ENCODE measurements around the gene SLC7A1. TPM values are rescaled to one million over a fixed set of nuclear protein-coding genes. Genes with fewer than 3 reads are reported as not detected.

Gene SLC7A1
- polyA plus RNA-seq, 2 of the 4 experiments (the other 2 are of a cell fraction) = 19.9 to 24.8 TPM

- 62% methylated on average over 5 of the region's 5 CpGs for WGBS (ENCODE audit: missing lambda C conversion rate)
- Histone ChIP-seq H3K4me2 (no peak overlapping the region), H3K4me1 (peaks cover 17% of the 10 kb centered on the region; the same call in 2 of the 3 replicates), H3K9me3 (no peaks in the 10 kb centered on the region), H3K27ac (no peak overlapping the region), H3K4me3 (no peak overlapping the region)
- FAIRE-seq = no peak
- ChIA-PET CTCF (no interaction called here), POLR2A (no interaction called here)
- no peak for ATAC-seq
- DNase-seq (ENCODE audit: low read depth in 1 of 2, low spot score in 1 of 2) = no peak
- TF ChIP-seq ZNF302 (CRISPR knock-in tag; IDR thresholded peaks at IDR 0.05) (no peak), E2F6 (IDR thresholded peaks at IDR 0.05; ENCODE audit: borderline replicate concordance, low read depth) (no peak), ATOH8 (CRISPR knock-in tag; IDR thresholded peaks at IDR 0.05; ENCODE audit: low read depth) (no peak), HMGXB4 (CRISPR knock-in tag; IDR thresholded peaks at IDR 0.05; ENCODE audit: borderline replicate concordance) (no peak), BCL3 (IDR thresholded peaks at IDR 0.05) (no peak), KDM5A (IDR thresholded peaks at IDR 0.05) (no peak), EP300 (IDR thresholded peaks at IDR 0.05) (no peak), CBX2 (IDR thresholded peaks at IDR 0.05; ENCODE audit: borderline replicate concordance, low read depth) (no peak), JUNB (IDR thresholded peaks at IDR 0.05) (no peak), HOXB5 (CRISPR knock-in tag; IDR thresholded peaks at IDR 0.05) (no peak), HDAC2 (IDR thresholded peaks at IDR 0.05) (no peak), FOXS1 (CRISPR knock-in tag; IDR thresholded peaks at IDR 0.05) (no peak), JUN (IDR thresholded peaks at IDR 0.05) (no peak), ZSCAN20 (CRISPR knock-in tag; IDR thresholded peaks at IDR 0.05) (no peak), TP53 (CRISPR knock-in tag; IDR thresholded peaks at IDR 0.05) (no peak), FOSB (CRISPR knock-in tag; IDR thresholded peaks at IDR 0.05) (no peak), RFX5 (IDR thresholded peaks at IDR 0.05) (no peak), CTCF (IDR thresholded peaks at IDR 0.05) (no peak), RARB (CRISPR knock-in tag; IDR thresholded peaks at IDR 0.05) (no peak), EHF (CRISPR knock-in tag; IDR thresholded peaks at IDR 0.05) (no peak)
Observed at GRCh38 chr13:29572575-29572974, 22.9 kb downstream of the SLC7A1 start.

GRCh38 chr13:29571876-29572570, 23.5 kb downstream of the SLC7A1 start:
- H3K27ac ChIP-seq = no peak overlapping the region
- no peak overlapping the region for H3K4me2 ChIP-seq
- no peaks in the 10 kb centered on the region for H3K9me3 ChIP-seq
- H3K4me3 ChIP-seq = no peak overlapping the region
- FAIRE-seq (no peak), DNase-seq (ENCODE audit: low read depth in 1 of 2, low spot score in 1 of 2) (no peak), ATAC-seq (no peak)
- CTCF ChIA-PET = no interaction called here
- POLR2A ChIA-PET = no interaction called here
- peaks cover 17% of the 10 kb centered on the region; the same call in 2 of the 3 replicates for H3K4me1 ChIP-seq
- 96% methylated on average over 13 of the region's 17 CpGs for WGBS (ENCODE audit: missing lambda C conversion rate)
- TF ChIP-seq PBX3 (IDR thresholded peaks at IDR 0.05) = no peak
- TF ChIP-seq USF2 (IDR thresholded peaks at IDR 0.05) = no peak
- no peak for TF ChIP-seq HMGXB4 (CRISPR knock-in tag; IDR thresholded peaks at IDR 0.05; ENCODE audit: borderline replicate concordance)
- no peak for TF ChIP-seq CBX8 (IDR thresholded peaks at IDR 0.05)
- no peak for TF ChIP-seq RCOR1 (IDR thresholded peaks at IDR 0.05; ENCODE audit: low read depth, low read length)
- no peak for TF ChIP-seq FOXS1 (CRISPR knock-in tag; IDR thresholded peaks at IDR 0.05)
- TF ChIP-seq RARB (CRISPR knock-in tag; IDR thresholded peaks at IDR 0.05) = no peak
- TF ChIP-seq E2F6 (IDR thresholded peaks at IDR 0.05; ENCODE audit: borderline replicate concordance, low read depth) = no peak
- TF ChIP-seq ZFP36 (IDR thresholded peaks at IDR 0.05; ENCODE audit: borderline replicate concordance, partially characterized antibody) = no peak
- no peak for TF ChIP-seq RFX5 (IDR thresholded peaks at IDR 0.05)
- TF ChIP-seq HOXB13 (CRISPR knock-in tag; IDR thresholded peaks at IDR 0.05; ENCODE audit: low read depth) = no peak

All from A549 (cell line).